Upper lobe of left lung (tissue), 4 donors: ENCODE measurements around the gene SERTAD3.

ENCODE experiments used
- EP300 ChIP-seq, 4 donors: sonication (generic); formaldehyde crosslinking; IDR thresholded peaks; one replicate each; pipeline ENCODE4 v1.5.1; 2017; ENCODE audit warnings: antibody characterized with exemption in 4 of 4, control low read depth in 2 of 4
- POLR2A ChIP-seq, 4 donors: fragments of 450-650 bp; IDR thresholded peaks; one replicate each; pipeline ENCODE4 v1.5.1; 2016 to 2017; ENCODE audit warnings: antibody characterized with exemption in 4 of 4, mild to moderate bottlenecking in 2 of 4
- POLR2AphosphoS5 ChIP-seq, 2 donors: sonication (generic); formaldehyde crosslinking; IDR thresholded peaks; one replicate each; pipeline ENCODE4 v1.5.1; 2017; ENCODE audit warnings: antibody characterized with exemption in 2 of 2
- TF ChIP-seq, protein P1 (sequence below), 6 experiments: fragments of 450-650 bp in 4 of 6; fragments of 200-600 bp in 2 of 6; sonication (generic) in 2 of 6; IDR thresholded peaks; one replicate each; pipeline ENCODE4 v1.5.1; 2016 to 2019; ENCODE audit warnings: antibody characterized with exemption in 6 of 6

DNA sequence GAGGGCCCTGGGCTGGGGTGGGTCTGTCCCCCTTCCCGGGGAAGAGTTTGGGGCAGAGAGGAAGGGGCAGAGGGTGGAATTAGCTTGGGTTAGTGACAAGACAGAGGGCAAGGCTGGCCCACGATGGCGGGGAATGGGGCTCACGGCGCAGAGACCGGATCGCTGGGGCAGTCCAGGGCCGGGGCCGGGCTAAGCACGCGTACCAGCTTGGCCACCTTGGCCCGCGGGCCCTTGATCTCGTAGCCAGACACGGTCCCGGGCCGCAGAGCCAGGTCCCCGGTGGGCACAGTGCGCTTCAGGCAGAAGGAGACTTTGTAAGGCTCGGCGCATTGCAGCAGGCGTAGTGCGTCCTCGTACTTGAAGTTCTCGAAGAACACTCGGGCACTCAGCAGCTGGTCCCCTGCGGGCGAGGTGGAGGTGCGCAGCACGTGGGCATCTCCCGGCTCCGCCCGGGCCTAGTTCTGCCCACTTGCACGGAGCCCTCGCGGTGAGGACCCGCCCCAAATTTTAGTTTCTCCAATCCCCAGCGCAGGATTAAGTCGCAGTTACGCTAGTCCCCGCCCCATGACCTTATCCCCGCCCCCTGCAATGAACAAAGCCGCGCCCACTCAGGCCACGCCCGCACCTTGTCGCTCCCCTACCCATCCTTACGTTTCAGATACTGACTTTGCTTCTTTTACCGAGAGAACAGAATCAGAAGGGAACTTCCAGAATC lies 45.6 kb downstream of the SERTAD3 start:
- TF ChIP-seq EP300 (IDR thresholded peaks at IDR 0.05) (no peak), POLR2AphosphoS5 (IDR thresholded peaks at IDR 0.05) (no peak), POLR2A (IDR thresholded peaks at IDR 0.05) (no peak)
- TF ChIP-seq, protein P1, sequence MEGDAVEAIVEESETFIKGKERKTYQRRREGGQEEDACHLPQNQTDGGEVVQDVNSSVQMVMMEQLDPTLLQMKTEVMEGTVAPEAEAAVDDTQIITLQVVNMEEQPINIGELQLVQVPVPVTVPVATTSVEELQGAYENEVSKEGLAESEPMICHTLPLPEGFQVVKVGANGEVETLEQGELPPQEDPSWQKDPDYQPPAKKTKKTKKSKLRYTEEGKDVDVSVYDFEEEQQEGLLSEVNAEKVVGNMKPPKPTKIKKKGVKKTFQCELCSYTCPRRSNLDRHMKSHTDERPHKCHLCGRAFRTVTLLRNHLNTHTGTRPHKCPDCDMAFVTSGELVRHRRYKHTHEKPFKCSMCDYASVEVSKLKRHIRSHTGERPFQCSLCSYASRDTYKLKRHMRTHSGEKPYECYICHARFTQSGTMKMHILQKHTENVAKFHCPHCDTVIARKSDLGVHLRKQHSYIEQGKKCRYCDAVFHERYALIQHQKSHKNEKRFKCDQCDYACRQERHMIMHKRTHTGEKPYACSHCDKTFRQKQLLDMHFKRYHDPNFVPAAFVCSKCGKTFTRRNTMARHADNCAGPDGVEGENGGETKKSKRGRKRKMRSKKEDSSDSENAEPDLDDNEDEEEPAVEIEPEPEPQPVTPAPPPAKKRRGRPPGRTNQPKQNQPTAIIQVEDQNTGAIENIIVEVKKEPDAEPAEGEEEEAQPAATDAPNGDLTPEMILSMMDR (IDR thresholded peaks at IDR 0.05), result no peak
